Ectodermal cell (in vitro differentiated cells): ENCODE measurements around the gene RABEPK. TPM values are rescaled to one million over a fixed set of nuclear protein-coding genes. Genes with fewer than 3 reads are reported as not detected.
A peak's percentile ranks its signal among the peaks of the same experiment; 100 is the strongest.
"Not testable (repeated sequence)": the region's sequence is repeated elsewhere in the genome, so short reads cannot be mapped to it uniquely, and the experiment has no call there.

Experiments used
- H3K27ac ChIP-seq: 2 replicates; pipeline ENCODE4 v1.7.0; 2013; ENCODE audit warnings: mild to moderate bottlenecking, low read depth, low read length; ENCODE audit not compliant: insufficient read depth, poor library complexity, severe bottlenecking
- H3K27me3 ChIP-seq: 2 replicates; pipeline ENCODE4 v1.7.0; 2013; ENCODE audit warnings: mild to moderate bottlenecking, low read length; ENCODE audit not compliant: insufficient read depth, control insufficient read depth, poor library complexity, severe bottlenecking
- H3K36me3 ChIP-seq: one replicate; pipeline ENCODE4 v1.7.0; 2013; ENCODE audit warnings: low read length; ENCODE audit not compliant: control insufficient read depth, insufficient read depth
- H3K4me1 ChIP-seq: one replicate; pipeline ENCODE4 v1.7.0; 2013; ENCODE audit warnings: low read length; ENCODE audit not compliant: control insufficient read depth, insufficient read depth
- H3K4me3 ChIP-seq: 2 replicates; pipeline ENCODE4 v1.7.0; 2013; ENCODE audit warnings: low read depth, low read length, control low read depth; ENCODE audit not compliant: insufficient read depth
- H3K9me3 ChIP-seq: 2 replicates; pipeline ENCODE4 v1.7.0; 2013; ENCODE audit warnings: mild to moderate bottlenecking, low read length, moderate library complexity; ENCODE audit not compliant: control insufficient read depth
- WGBS, 2 experiments: methylation state at CpG; one replicate each; pipeline ENCODE4 v1.1.7; 2013; ENCODE audit warnings: missing lambda C conversion rate in 2 of 2; 5-methylcytosine and 5-hydroxymethylcytosine counted together
- polyA plus RNA-seq, 4 experiments: library from polyadenylated mRNA; stranded (reverse); fragments of 50-300 nt; gene quantifications; one replicate each; pipeline ENCODE4 v1.2.3, GENCODE V29; 2013

RABEPK gene
- 21.9 TPM for polyA plus RNA-seq (2013, experiment 1 of 4)
- 18.2 TPM for polyA plus RNA-seq (2013, experiment 2 of 4)
- 16.5 TPM for polyA plus RNA-seq (2013, experiment 3 of 4)
- polyA plus RNA-seq (2013, experiment 4 of 4), result 18.1 TPM

GRCh38 chr9:125200216-125201047 lies at the start of gene RABEPK:
TSS of gene RABEPK (plus strand) at chr9:125200542. CDS start at chr9:125203014, 2,472 bp downstream.
- 1% methylated on average over 50 to 51 of the region's 51 CpGs for WGBS, 2 experiments
- Histone ChIP-seq H3K4me1 (no peaks in the 10 kb centered on the region), H3K9me3 (no peaks in the 10 kb centered on the region), H3K36me3 (no peaks in the 10 kb centered on the region), H3K4me3 (peak within 1 kb of the TSS; percentile 72), H3K27ac (peak within 1 kb of the TSS; percentile 61), H3K27me3 (no peaks in the 10 kb centered on the region)

DNA sequence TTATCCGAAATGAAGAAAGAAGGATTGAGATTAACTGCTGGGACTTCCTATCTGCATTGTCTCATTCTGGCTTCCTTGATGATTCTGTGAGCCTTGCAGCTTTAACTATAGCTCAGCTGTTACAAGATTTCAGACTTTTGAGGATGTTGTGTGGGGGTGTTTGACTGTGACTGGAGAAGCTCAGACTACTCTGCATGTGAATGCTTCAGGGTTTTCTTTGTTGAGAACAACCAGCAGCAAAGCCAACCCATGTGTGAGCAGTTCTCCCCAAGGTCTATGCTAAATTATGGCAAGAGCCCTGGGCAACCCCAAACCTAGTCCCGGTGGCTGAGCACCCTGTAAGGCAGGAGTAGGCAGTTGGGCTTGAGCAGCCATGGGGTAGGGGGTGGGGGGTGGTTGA lies 48.6 kb upstream of the RABEPK start:
- H3K4me3 ChIP-seq, result no peak overlapping the region
- 84 to 87% methylated on average over 2 of the region's 2 CpGs for WGBS, 2 experiments
- H3K36me3 ChIP-seq, result peaks cover 19% of the 10 kb centered on the region

DNA sequence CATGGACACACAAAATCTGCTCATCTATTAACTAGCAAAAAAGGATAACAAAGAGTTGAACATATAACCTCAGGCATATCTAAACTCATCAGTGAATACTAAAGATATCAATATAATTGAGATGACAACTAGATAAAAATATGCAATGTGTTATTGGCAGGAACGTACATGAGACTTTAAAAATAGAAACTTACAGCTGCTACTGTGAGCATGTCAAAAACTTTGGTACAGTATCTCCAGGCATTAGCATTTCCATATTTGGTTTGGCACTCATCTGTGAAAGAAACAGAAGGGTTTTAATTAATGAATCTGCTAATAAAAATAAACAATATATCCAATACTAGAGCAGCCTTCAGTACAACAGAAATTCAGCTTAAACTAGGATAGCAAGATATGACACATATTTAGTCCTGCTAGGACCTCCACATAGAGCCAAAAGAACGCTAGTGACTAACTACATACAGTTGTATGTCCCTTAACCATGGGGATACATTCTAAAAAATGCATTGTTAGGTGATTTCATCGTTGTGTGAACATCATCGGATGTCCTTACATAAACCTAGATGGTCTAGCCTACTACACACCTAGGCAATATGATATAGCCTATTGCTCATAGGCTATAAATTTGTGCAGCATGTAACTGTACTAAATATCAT lies 46.5 kb upstream of the RABEPK start:
- no peaks in the 10 kb centered on the region for H3K27me3 ChIP-seq
- no peak overlapping the region for H3K27ac ChIP-seq
- H3K36me3 ChIP-seq, result peaks cover 19% of the 10 kb centered on the region
- no peak overlapping the region for H3K4me3 ChIP-seq
- no peaks in the 10 kb centered on the region for H3K9me3 ChIP-seq
- WGBS, 2 experiments, result 96 to 97% methylated on average over 3 to 4 of the region's 4 CpGs
- no peaks in the 10 kb centered on the region for H3K4me1 ChIP-seq

More for the DNA sequence above, 48.6 kb upstream of the RABEPK start:
- H3K27ac ChIP-seq, result no peak overlapping the region
- H3K27me3 ChIP-seq, result no peaks in the 10 kb centered on the region
- H3K4me1 ChIP-seq, result no peaks in the 10 kb centered on the region
- H3K9me3 ChIP-seq, result no peaks in the 10 kb centered on the region

DNA sequence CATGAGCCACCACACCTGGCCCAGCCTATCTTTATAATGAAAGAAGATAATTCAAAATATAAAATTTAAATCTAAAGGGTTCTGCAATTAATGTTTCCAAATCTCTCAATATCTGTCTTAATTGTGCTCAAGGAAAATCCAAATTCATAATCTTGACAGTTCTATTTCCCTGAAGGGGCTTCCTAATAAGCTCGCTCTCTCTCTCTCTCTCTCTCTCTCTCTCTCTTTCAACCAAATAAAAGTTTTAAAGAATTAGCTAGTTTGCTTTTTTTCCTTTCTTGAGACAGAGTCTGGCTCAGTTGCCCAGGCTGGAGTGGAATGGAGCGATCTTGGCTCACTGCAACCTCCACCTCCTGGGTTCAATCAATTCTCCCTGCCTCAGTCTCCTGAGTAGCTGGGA lies 43.8 kb upstream of the RABEPK start:
- no peak overlapping the region for H3K4me3 ChIP-seq
- H3K27ac ChIP-seq, result no peak overlapping the region
- no peaks in the 10 kb centered on the region for H3K4me1 ChIP-seq
- H3K9me3 ChIP-seq, result no peaks in the 10 kb centered on the region
- 91 to 98% methylated on average over 2 of the region's 2 CpGs for WGBS, 2 experiments
- H3K27me3 ChIP-seq, result no peaks in the 10 kb centered on the region
- H3K36me3 ChIP-seq, result peaks cover 10% of the 10 kb centered on the region

- H3K4me1 ChIP-seq, result no peaks in the 10 kb centered on the region
- H3K4me3 ChIP-seq, result no peak overlapping the region
- H3K27me3 ChIP-seq, result no peaks in the 10 kb centered on the region
- no peaks in the 10 kb centered on the region for H3K9me3 ChIP-seq
- H3K27ac ChIP-seq, result no peak overlapping the region
- H3K36me3 ChIP-seq, result no peaks in the 10 kb centered on the region
Measured at GRCh38 chr9:125160750-125161149, 39.6 kb upstream of the RABEPK start.

DNA sequence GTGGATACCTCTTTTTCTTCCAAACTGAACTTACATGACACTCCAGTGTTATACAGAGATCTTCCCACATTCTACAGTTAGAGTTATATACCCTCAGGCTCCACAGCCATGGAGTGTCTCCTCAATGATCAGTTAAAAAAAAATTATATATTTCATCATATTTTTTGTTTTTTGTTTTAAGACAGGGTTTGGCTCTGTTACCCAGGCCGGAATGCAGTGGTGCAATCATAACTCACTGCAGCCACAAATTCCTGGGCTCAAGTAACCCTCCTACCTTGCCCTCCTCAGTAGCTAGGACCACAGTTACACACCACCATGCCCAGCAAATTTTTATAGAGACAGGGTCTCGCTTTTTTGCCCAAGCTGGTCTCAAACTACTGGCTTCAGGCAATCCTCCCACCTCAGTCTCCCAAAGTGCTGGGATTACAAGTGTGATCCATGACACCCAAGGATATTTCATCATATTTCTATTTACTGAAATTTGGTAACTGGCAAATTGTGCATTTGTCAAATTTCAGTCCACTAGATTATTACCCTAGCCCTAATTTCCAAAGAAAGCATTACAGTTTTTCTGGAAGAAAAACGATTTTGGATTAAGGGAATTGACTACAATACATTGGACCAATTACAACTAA lies 38.9 kb upstream of the RABEPK start:
- H3K9me3 ChIP-seq, result no peaks in the 10 kb centered on the region
- H3K27ac ChIP-seq, result no peak overlapping the region
- WGBS, 2 experiments, result 97% methylated on average over 3 of the region's 3 CpGs
- H3K4me1 ChIP-seq, result no peaks in the 10 kb centered on the region
- no peaks in the 10 kb centered on the region for H3K27me3 ChIP-seq
- no peak overlapping the region for H3K4me3 ChIP-seq
- H3K36me3 ChIP-seq, result no peaks in the 10 kb centered on the region

- WGBS, 2 experiments, result 90 to 96% methylated on average over 5 of the region's 6 CpGs
- H3K27me3 ChIP-seq, H3K9me3 ChIP-seq, H3K36me3 ChIP-seq, H3K4me3 ChIP-seq, H3K4me1 ChIP-seq, H3K27ac ChIP-seq: not testable (repeated sequence)
Measured at GRCh38 chr9:125162891-125163290, 37.5 kb upstream of the RABEPK start.

DNA sequence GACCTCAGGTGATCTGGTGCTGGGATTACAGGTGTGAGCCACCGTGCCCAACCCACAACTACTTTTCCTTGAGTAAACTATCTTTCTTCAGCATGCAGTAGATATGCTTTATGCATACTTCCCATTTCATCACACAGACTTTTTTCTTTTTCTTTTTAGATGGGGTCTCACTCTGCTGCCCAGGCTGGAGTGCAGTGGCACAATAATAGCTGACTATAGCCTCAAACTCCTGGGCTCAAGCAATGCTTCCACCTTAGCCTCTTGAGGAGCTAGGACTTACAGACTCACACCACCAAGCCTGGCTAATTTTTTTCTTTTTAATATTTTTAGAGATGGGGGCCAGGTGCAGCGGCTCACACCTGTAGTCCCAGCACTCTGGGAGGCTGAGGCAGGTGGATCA lies 33.6 kb upstream of the RABEPK start:
- 88 to 99% methylated on average over 2 of the region's 2 CpGs for WGBS, 2 experiments
- Histone ChIP-seq H3K36me3 (peaks cover 3% of the 10 kb centered on the region), H3K9me3 (no peaks in the 10 kb centered on the region), H3K4me1 (no peaks in the 10 kb centered on the region), H3K27ac (no peak overlapping the region), H3K27me3 (no peaks in the 10 kb centered on the region), H3K4me3 (no peak overlapping the region)

DNA sequence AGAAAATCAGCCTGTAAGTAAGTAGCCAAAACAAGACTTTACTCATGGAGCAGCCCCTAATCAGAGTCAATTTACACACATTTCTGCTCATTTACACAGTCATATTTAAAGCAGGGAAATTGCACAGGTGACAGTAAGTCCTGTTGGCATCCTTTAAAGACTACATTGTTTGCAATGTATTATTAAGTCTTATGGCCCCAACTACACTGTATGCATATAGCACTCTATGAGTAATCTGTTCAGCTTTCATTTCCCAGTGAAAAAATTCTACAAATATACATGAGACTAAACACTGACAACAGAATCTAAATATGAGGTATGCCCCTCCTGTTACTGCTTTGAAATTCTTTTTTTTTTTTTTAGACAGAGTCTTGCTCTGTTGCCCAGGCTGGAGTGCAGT lies 30.4 kb upstream of the RABEPK start:
- H3K27ac ChIP-seq, result no peak overlapping the region
- H3K27me3 ChIP-seq, result no peaks in the 10 kb centered on the region
- H3K4me3 ChIP-seq, result no peak overlapping the region
- no peaks in the 10 kb centered on the region for H3K9me3 ChIP-seq
- H3K4me1 ChIP-seq, result no peaks in the 10 kb centered on the region
- peaks cover 3% of the 10 kb centered on the region for H3K36me3 ChIP-seq
